Tibial artery (tissue), 4 donors: ENCODE measurements around the gene SPAG5.

Experiments used
- DNase-seq, 2 donors: peaks; one replicate each; pipeline ENCODE4 v3.0.0-alpha.2; 2019
- H3K27ac ChIP-seq, 2 donors: fragments of 200-600 bp; sonication (generic) in 1 of 2; 1 replicate in 1 of 2; 2 replicates in 1 of 2; pipeline ENCODE4 v1.5.1; 2018 to 2019; ENCODE audit warnings: mild to moderate bottlenecking in 1 of 2
- H3K27me3 ChIP-seq, 2 donors: fragments of 200-600 bp; sonication (generic) in 1 of 2; one replicate each; pipeline versions ENCODE4 v1.5.1 to v1.6.0; 2016 to 2019
- H3K36me3 ChIP-seq, 3 donors: fragments of 200-600 bp; sonication (generic) in 2 of 3; one replicate each; pipeline ENCODE4 v1.5.1; 2016 to 2019; ENCODE audit warnings: mild to moderate bottlenecking in 2 of 3
- H3K4me1 ChIP-seq, 4 donors: fragments of 200-600 bp; sonication (generic) in 2 of 4; 1 replicate in 3 of 4; 2 replicates in 1 of 4; pipeline ENCODE4 v1.5.1; 2016 to 2019
- H3K4me3 ChIP-seq, 2 donors: fragments of 200-600 bp; sonication (generic) in 1 of 2; 1 replicate in 1 of 2; 2 replicates in 1 of 2; pipeline ENCODE4 v1.5.1; 2018 to 2019; ENCODE audit warnings: mild to moderate bottlenecking in 2 of 2
- H3K9me3 ChIP-seq, 3 donors: fragments of 200-600 bp; sonication (generic) in 1 of 3; one replicate each; pipeline ENCODE4 v1.5.1; 2016 to 2019
- CTCF ChIP-seq, 2 experiments: fragments of 200-600 bp in 1 of 2; fragments of 450-650 bp in 1 of 2; IDR thresholded peaks; one replicate each; pipeline ENCODE4 v1.5.1; 2017 to 2019; ENCODE audit warnings: antibody characterized with exemption in 2 of 2, mild to moderate bottlenecking in 1 of 2, moderate library complexity in 1 of 2
- intact Hi-C: fragments of 100-400 bp; cut with DNase I; formaldehyde crosslinking; loops from one replicate; pipeline ENCODE4 v1.15.0; 2023; ENCODE audit warnings: low total_unique reads

Gene SPAG5

GRCh38 chr17:28584434-28584833 lies 14.4 kb downstream of the SPAG5 start:
- no peak for DNase-seq
- no peak for TF ChIP-seq CTCF (IDR thresholded peaks at IDR 0.05)
- intact Hi-C loops, result no loop called here
- Histone ChIP-seq H3K36me3 (peaks cover 0 to 31% (median 8%) of the 10 kb centered on the region in 3 donors), H3K27me3 (no peaks in the 10 kb centered on the region), H3K4me1 (no peaks in the 10 kb centered on the region), H3K9me3 (no peaks in the 10 kb centered on the region), H3K4me3 (no peak overlapping the region), H3K27ac (no peak overlapping the region)

GRCh38 chr17:28582513-28582912 lies 16.3 kb downstream of the SPAG5 start:
- DNase-seq, result no peak
- intact Hi-C loops, result no loop called here
- Histone ChIP-seq H3K27me3 (no peaks in the 10 kb centered on the region), H3K4me1 (peaks cover 0 to 2% (median 0%) of the 10 kb centered on the region in 4 donors), H3K9me3 (no peaks in the 10 kb centered on the region), H3K4me3 (no peak overlapping the region), H3K27ac (no peak overlapping the region), H3K36me3 (peaks cover 0 to 31% (median 8%) of the 10 kb centered on the region in 3 donors)
- no peak for TF ChIP-seq CTCF (IDR thresholded peaks at IDR 0.05)

- Histone ChIP-seq H3K27ac (no peak overlapping the region), H3K4me3 (no peak overlapping the region), H3K27me3 (no peaks in the 10 kb centered on the region), H3K9me3 (no peaks in the 10 kb centered on the region), H3K36me3 (peaks cover 0 to 28% (median 8%) of the 10 kb centered on the region in 3 donors), H3K4me1 (peaks cover 0 to 12% (median 4%) of the 10 kb centered on the region in 4 donors)
- DNase-seq, result no peak
- TF ChIP-seq CTCF (IDR thresholded peaks at IDR 0.05), result no peak
- intact Hi-C loops, result no loop called here
Observed at GRCh38 chr17:28580959-28581358, 17.9 kb downstream of the SPAG5 start.

GRCh38 chr17:28579526-28579925 lies 19.3 kb downstream of the SPAG5 start:
- TF ChIP-seq CTCF (IDR thresholded peaks at IDR 0.05), result no peak
- no peaks in the 10 kb centered on the region for H3K27me3 ChIP-seq
- H3K9me3 ChIP-seq, result no peaks in the 10 kb centered on the region
- intact Hi-C loops, result no loop called here
- H3K27ac ChIP-seq, result no peak overlapping the region
- DNase-seq, result no peak
- H3K36me3 ChIP-seq, result peaks cover 0 to 15% (median 4%) of the 10 kb centered on the region in 3 donors
- H3K4me1 ChIP-seq, result peaks cover 0 to 16% (median 4%) of the 10 kb centered on the region in 4 donors
- no peak overlapping the region for H3K4me3 ChIP-seq

GRCh38 chr17:28578246-28579195 lies 20.3 kb downstream of the SPAG5 start:
- Histone ChIP-seq H3K4me3 (no peak overlapping the region), H3K4me1 (peaks cover 0 to 16% (median 4%) of the 10 kb centered on the region in 4 donors), H3K27ac (no peak overlapping the region), H3K36me3 (peaks cover 0 to 5% (median 0%) of the 10 kb centered on the region in 3 donors), H3K9me3 (no peaks in the 10 kb centered on the region), H3K27me3 (no peaks in the 10 kb centered on the region)
- TF ChIP-seq CTCF (IDR thresholded peaks at IDR 0.05), result no peak
- no peak for DNase-seq
- intact Hi-C loops, result no loop called here
